Measurements from ENCODE around the gene KCNN3.

The KCNN3 gene

GRCh38 chr1:154833841-154834240, 36.2 kb downstream of the KCNN3 start:
- H3K9me3 Mint-ChIP-seq: no peaks in the 10 kb centered on the region
- H3K4me1 Mint-ChIP-seq: peaks cover 56% of the 10 kb centered on the region
- DNase-seq: no peak
- no peak overlapping the region for H3K27ac Mint-ChIP-seq
- peaks cover 5% of the 10 kb centered on the region for H3K27me3 Mint-ChIP-seq (ENCODE audit: low read depth, poor library complexity)
- H3K36me3 Mint-ChIP-seq (ENCODE audit: low read depth): no peaks in the 10 kb centered on the region
- TF ChIP-seq CTCF (IDR thresholded peaks at IDR 0.05): no peak
- no peak overlapping the region for H3K4me3 Mint-ChIP-seq

GRCh38 chr1:154833209-154833608, 36.9 kb downstream of the KCNN3 start:
- Mint-ChIP-seq H3K27ac (peak overlapping the region; percentile 24), H3K4me1 (peaks cover 50% of the 10 kb centered on the region), H3K4me3 (no peak overlapping the region), H3K36me3 (ENCODE audit: low read depth) (no peaks in the 10 kb centered on the region), H3K9me3 (no peaks in the 10 kb centered on the region), H3K27me3 (ENCODE audit: low read depth, poor library complexity) (peaks cover 6% of the 10 kb centered on the region)
- TF ChIP-seq CTCF (IDR thresholded peaks at IDR 0.05): no peak
- no peak for DNase-seq

- H3K27me3 Mint-ChIP-seq (ENCODE audit: low read depth, poor library complexity): peaks cover 6% of the 10 kb centered on the region
- H3K4me3 Mint-ChIP-seq: no peak overlapping the region
Measured at GRCh38 chr1:154832384-154832783, 37.7 kb downstream of the KCNN3 start.

GRCh38 chr1:154831462-154831861, 38.6 kb downstream of the KCNN3 start:
- Mint-ChIP-seq H3K4me3 (no peak overlapping the region), H3K27me3 (ENCODE audit: low read depth, poor library complexity) (peaks cover 6% of the 10 kb centered on the region), H3K9me3 (no peaks in the 10 kb centered on the region), H3K27ac (no peak overlapping the region), H3K36me3 (ENCODE audit: low read depth) (no peaks in the 10 kb centered on the region), H3K4me1 (peaks cover 36% of the 10 kb centered on the region)
- no peak for TF ChIP-seq CTCF (IDR thresholded peaks at IDR 0.05)
- no peak for DNase-seq

More at GRCh38 chr1:154832384-154832783, 37.7 kb downstream of the KCNN3 start:
- Mint-ChIP-seq H3K36me3 (ENCODE audit: low read depth) (no peaks in the 10 kb centered on the region), H3K27ac (no peak overlapping the region), H3K9me3 (no peaks in the 10 kb centered on the region), H3K4me1 (peaks cover 42% of the 10 kb centered on the region)
- DNase-seq: no peak
- TF ChIP-seq CTCF (IDR thresholded peaks at IDR 0.05): no peak

- no peaks in the 10 kb centered on the region for H3K36me3 Mint-ChIP-seq (ENCODE audit: low read depth)
- H3K27ac Mint-ChIP-seq: no peak overlapping the region
- peaks cover 8% of the 10 kb centered on the region for H3K27me3 Mint-ChIP-seq (ENCODE audit: low read depth, poor library complexity)
- no peak overlapping the region for H3K4me3 Mint-ChIP-seq
- DNase-seq: no peak
- TF ChIP-seq CTCF (IDR thresholded peaks at IDR 0.05): no peak
- peaks cover 38% of the 10 kb centered on the region for H3K4me1 Mint-ChIP-seq
- H3K9me3 Mint-ChIP-seq: no peaks in the 10 kb centered on the region
Measured at GRCh38 chr1:154829062-154829461, 41.0 kb downstream of the KCNN3 start.

GRCh38 chr1:154824179-154825000, 45.7 kb downstream of the KCNN3 start:
- Mint-ChIP-seq H3K27ac (no peak overlapping the region), H3K9me3 (no peaks in the 10 kb centered on the region), H3K27me3 (ENCODE audit: low read depth, poor library complexity) (peaks cover 8% of the 10 kb centered on the region), H3K36me3 (ENCODE audit: low read depth) (no peaks in the 10 kb centered on the region), H3K4me3 (no peak overlapping the region), H3K4me1 (peaks cover 39% of the 10 kb centered on the region)
- TF ChIP-seq CTCF (IDR thresholded peaks at IDR 0.05): no peak
- DNase-seq: no peak
